ENCODE measurements around the gene RPAP2.
"Not testable (repeated sequence)": the region's sequence is repeated elsewhere in the genome, so short reads cannot be mapped to it uniquely, and the experiment has no call there.

Gene RPAP2

DNA sequence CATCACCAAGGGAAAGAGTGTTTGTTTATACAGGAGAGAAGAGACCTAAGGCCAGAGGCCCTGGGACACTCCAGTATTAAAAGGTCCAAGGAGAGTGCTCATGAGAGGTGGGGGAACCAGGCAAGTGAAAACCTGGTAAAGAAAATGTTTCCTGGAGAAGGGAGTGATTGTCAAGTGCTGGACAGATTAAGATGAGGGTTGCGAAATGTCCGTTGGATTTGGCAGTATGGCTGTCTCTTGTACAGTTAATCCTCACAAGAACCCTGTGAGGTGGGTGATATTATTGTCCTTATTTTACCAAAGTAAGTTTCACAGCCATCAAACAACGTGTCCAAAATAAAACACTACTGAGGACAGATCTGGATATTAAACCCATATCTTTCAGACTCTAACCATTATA is 44.2 kb downstream of the RPAP2 start:
- H3K4me3 Mint-ChIP-seq: no peak overlapping the region
- no peaks in the 10 kb centered on the region for H3K9me3 Mint-ChIP-seq
- DNase-seq (no peak), ATAC-seq (no peak)
- no peaks in the 10 kb centered on the region for H3K27me3 Mint-ChIP-seq
- peaks cover under 1% of the 10 kb centered on the region for H3K4me1 Mint-ChIP-seq
- peaks cover 31% of the 10 kb centered on the region for H3K36me3 Mint-ChIP-seq (ENCODE audit: low read depth)
- H3K27ac Mint-ChIP-seq: no peak overlapping the region

DNA sequence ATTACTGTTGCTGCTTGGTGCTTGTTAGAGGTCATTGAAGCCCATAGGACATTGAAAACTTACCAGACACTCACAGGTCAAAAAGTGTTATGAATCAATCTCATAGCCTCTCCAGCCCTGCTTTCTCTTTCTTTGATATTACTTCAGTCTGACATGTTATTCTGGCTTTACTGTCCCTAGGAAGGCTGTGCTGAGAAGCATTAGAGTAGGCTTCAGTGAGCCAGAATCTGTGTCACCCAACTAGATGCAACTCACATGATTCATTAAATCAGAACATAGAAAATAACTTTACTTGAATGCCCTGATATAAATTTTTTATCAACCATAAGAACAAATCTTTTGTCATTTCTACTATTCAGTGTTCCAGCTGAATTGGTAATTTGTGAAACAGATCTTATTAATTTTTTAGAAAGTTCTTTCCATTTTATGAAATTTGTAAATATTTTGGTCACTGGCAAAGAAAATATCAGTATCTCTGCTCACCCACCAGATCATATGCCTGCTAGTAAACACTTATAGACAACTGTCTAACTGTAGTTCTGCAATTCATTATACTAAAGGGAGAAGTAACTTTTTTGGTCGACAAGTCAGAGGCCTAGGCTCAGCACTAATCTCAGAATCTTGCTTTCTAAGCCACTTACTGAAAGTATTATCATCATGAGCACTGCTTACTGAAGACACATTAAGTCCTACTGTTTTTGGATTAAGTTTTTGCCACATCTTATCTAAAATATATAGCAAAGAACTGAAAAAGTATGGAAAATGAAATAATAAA is 48.2 kb downstream of the RPAP2 start:
- Mint-ChIP-seq H3K36me3 (ENCODE audit: low read depth) (peaks cover 44% of the 10 kb centered on the region), H3K4me1 (peaks cover 6% of the 10 kb centered on the region), H3K4me3 (no peak overlapping the region), H3K9me3 (no peaks in the 10 kb centered on the region), H3K27ac (no peak overlapping the region), H3K27me3 (no peaks in the 10 kb centered on the region)
- ATAC-seq (no peak), DNase-seq (no peak)

DNA sequence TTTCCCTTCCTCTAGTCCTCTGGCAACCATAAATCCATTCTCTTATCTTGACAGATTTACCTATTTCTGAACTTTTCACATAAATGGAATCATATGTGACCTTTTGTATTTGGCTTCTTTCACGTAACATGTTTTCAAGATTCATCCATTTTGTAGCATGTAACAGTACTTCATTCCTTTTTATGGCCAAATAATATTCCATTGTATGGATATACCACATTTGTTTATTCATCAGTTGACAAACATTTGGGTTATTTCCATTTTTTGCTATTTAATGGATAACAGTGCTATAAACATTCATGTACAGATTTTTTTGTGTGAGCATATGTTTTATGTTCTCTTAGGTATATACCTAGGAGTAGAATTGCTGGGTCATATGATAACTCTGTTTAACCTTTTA is 54.0 kb downstream of the RPAP2 start:
- Mint-ChIP-seq H3K27ac (no peak overlapping the region), H3K36me3 (ENCODE audit: low read depth) (peaks cover 52% of the 10 kb centered on the region)

DNA sequence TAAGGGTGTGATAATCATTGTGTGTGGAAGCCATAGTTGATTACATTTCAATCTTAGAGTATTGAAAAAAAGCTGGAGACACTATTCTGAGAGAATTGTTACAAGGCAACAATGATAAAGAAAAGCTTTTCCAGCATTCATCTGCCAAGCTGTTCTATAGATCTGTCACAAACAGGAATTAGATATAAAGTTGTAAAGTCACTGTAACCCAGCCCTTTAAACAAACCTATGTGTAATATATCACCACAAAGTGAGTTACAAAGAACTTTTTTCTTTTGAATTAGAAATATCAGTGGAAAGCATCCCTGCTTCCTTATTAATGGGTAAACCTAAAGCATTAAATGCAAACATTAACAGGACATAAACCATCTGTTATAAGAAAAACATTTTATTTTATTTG is 55.4 kb downstream of the RPAP2 start:
- Mint-ChIP-seq H3K4me3 (no peak overlapping the region), H3K27ac (no peak overlapping the region)

More for the DNA sequence above, 54.0 kb downstream of the RPAP2 start:
- Mint-ChIP-seq H3K9me3 (no peaks in the 10 kb centered on the region), H3K27me3 (no peaks in the 10 kb centered on the region), H3K4me3 (no peak overlapping the region), H3K4me1 (peaks cover 6% of the 10 kb centered on the region)
- DNase-seq: no peak
- ATAC-seq: no peak

DNA sequence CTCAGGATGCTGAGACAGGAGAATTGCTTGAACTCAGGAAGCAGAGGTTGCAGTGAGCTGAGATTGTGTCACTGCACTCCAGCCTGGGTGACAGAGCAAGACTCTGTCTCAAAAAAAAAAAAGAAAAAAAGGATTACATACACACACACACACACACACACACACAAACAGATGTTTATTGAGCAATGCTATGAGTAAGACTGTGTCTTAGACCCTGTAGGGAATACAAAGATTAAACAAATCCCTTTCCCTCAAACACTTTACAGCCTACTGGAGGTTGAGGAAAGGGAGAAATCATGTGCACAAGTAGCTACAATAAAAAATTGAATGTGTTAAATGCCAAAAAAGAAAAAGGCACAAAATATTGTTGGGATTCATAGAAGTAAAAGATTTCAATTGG is 58.1 kb downstream of the RPAP2 start:
- H3K4me3 Mint-ChIP-seq: no peak overlapping the region
- H3K27ac Mint-ChIP-seq: no peak overlapping the region
- no peak for DNase-seq
- H3K27me3 Mint-ChIP-seq: no peaks in the 10 kb centered on the region
- no peak for ATAC-seq
- no peaks in the 10 kb centered on the region for H3K9me3 Mint-ChIP-seq
- H3K36me3 Mint-ChIP-seq (ENCODE audit: low read depth): peaks cover 44% of the 10 kb centered on the region
- H3K4me1 Mint-ChIP-seq: peaks cover 4% of the 10 kb centered on the region

More for the DNA sequence above, 55.4 kb downstream of the RPAP2 start:
- no peaks in the 10 kb centered on the region for H3K4me1 Mint-ChIP-seq
- H3K36me3 Mint-ChIP-seq (ENCODE audit: low read depth): peaks cover 52% of the 10 kb centered on the region
- ATAC-seq (no peak), DNase-seq (no peak)
- H3K27me3 Mint-ChIP-seq: no peaks in the 10 kb centered on the region
- no peaks in the 10 kb centered on the region for H3K9me3 Mint-ChIP-seq

- not testable (repeated sequence) for H3K4me3 Mint-ChIP-seq, H3K27ac Mint-ChIP-seq, DNase-seq, H3K9me3 Mint-ChIP-seq, ATAC-seq, H3K27me3 Mint-ChIP-seq
- Mint-ChIP-seq H3K4me1 (peaks cover 12% of the 10 kb centered on the region), H3K36me3 (ENCODE audit: low read depth) (peaks cover 35% of the 10 kb centered on the region)
Measured at GRCh38 chr1:92359382-92359781, 60.5 kb downstream of the RPAP2 start.

DNA sequence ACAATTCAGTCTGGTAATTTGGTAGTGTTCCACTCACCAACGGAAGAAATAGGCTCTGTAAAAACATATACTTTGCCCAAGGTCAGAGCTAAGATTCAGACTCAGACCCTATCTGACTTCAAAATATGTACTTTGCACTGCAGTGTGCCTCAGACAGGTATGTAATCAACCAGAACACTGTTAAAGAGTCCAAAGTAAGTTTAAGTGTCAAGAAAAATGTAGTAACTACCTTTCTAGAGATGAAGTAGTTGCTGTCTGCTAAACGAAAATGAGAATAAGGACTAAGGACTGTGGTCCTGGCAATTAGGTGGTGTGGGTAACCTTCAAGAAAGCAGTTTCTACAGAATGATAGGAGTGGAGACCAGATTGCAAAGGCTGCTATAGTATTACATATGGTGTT is 61.1 kb downstream of the RPAP2 start:
- Mint-ChIP-seq H3K27ac (no peak overlapping the region), H3K36me3 (ENCODE audit: low read depth) (peaks cover 35% of the 10 kb centered on the region)

GRCh38 chr1:92362970-92363369 is 64.1 kb downstream of the RPAP2 start:
- Mint-ChIP-seq H3K36me3 (ENCODE audit: low read depth) (peaks cover 34% of the 10 kb centered on the region), H3K27me3 (no peaks in the 10 kb centered on the region)
- no peak for DNase-seq

More for the DNA sequence above, 61.1 kb downstream of the RPAP2 start:
- no peak overlapping the region for H3K4me3 Mint-ChIP-seq
- peaks cover 18% of the 10 kb centered on the region for H3K4me1 Mint-ChIP-seq
- H3K9me3 Mint-ChIP-seq: no peaks in the 10 kb centered on the region
- no peak for ATAC-seq
- H3K27me3 Mint-ChIP-seq: no peaks in the 10 kb centered on the region
- DNase-seq: no peak

DNA sequence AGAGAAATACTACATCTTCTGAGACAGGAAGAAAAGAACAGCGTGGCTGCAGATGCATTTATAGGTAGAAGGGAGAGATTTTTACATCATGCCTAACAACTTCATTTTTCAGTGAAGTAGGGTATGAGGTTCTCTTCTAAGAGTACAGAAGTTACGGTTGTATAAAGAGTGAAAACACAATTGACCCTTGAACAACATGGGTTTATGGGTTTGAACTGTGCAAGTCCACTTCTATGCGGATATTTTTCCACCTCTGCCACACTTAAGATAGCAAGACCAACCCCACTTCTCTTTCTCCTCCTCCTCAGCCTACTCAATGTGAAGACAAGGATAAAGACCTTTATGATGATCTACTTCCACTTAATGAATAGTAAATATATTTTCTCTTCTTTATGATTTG is 64.5 kb downstream of the RPAP2 start:
- ATAC-seq: no peak
- Mint-ChIP-seq H3K27ac (no peak overlapping the region), H3K27me3 (no peaks in the 10 kb centered on the region), H3K4me3 (no peak overlapping the region), H3K4me1 (peaks cover 50% of the 10 kb centered on the region), H3K36me3 (ENCODE audit: low read depth) (peaks cover 31% of the 10 kb centered on the region), H3K9me3 (no peaks in the 10 kb centered on the region)
- no peak for DNase-seq

More at GRCh38 chr1:92362970-92363369, 64.1 kb downstream of the RPAP2 start:
- no peak overlapping the region for H3K4me3 Mint-ChIP-seq
- no peak for ATAC-seq
- H3K9me3 Mint-ChIP-seq: no peaks in the 10 kb centered on the region
- no peak overlapping the region for H3K27ac Mint-ChIP-seq
- H3K4me1 Mint-ChIP-seq: peaks cover 47% of the 10 kb centered on the region

GRCh38 chr1:92365378-92366039 is 66.7 kb downstream of the RPAP2 start:
- H3K4me3 Mint-ChIP-seq: peak overlapping the region; percentile 33
- peaks cover 53% of the 10 kb centered on the region for H3K4me1 Mint-ChIP-seq
- H3K27me3 Mint-ChIP-seq: no peaks in the 10 kb centered on the region
- DNase-seq: no peak
- ATAC-seq: peak; percentile 93
- peak overlapping the region; percentile 85 for H3K27ac Mint-ChIP-seq
- no peaks in the 10 kb centered on the region for H3K9me3 Mint-ChIP-seq
- peaks cover 36% of the 10 kb centered on the region for H3K36me3 Mint-ChIP-seq (ENCODE audit: low read depth)

DNA sequence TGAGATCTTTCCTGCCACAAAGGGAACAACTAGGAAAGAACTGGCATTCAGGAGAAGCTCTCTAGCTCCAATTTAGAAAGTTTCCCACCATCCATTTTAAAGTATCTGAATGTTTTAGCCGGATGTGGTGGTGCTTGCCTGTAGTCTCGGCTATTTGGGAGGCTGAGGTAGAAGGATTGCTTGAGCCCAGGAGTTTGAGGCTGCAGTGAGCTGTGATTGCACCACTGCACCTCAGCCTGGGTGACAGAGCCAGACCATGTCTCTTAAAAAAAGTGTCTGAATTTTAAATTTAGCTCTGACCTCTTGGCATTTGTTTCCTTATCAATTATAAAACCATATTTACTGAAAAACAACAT is 67.2 kb downstream of the RPAP2 start:
- DNase-seq (no peak), ATAC-seq (no peak)
- Mint-ChIP-seq H3K27ac (peak overlapping the region; percentile 85), H3K9me3 (no peaks in the 10 kb centered on the region), H3K4me3 (peak overlapping the region; percentile 33), H3K36me3 (ENCODE audit: low read depth) (peaks cover 37% of the 10 kb centered on the region), H3K4me1 (peaks cover 52% of the 10 kb centered on the region), H3K27me3 (no peaks in the 10 kb centered on the region)

GRCh38 chr1:92367496-92367895 is 68.6 kb downstream of the RPAP2 start:
- peaks cover 41% of the 10 kb centered on the region for H3K36me3 Mint-ChIP-seq (ENCODE audit: low read depth)

DNA sequence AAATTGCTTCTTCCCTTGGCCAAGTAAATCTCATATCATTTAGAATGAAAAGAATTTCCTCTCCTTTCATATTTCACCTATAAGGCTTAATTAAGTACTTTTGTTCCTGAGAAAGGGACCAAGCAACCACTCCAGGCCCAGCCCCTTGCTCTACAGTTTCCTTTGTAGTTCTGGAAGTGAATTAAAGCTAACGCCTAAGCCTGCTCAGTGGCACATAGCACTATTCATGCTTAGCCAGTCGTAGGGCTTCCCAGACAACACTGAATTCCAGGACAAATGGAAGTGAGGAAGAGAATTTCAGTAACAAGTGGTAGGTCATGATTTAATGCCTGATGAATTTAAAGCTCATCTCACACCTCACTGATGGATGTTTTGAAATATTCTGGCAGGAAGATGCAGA is 73.3 kb downstream of the RPAP2 start:
- Mint-ChIP-seq H3K9me3 (no peaks in the 10 kb centered on the region), H3K27ac (no peak overlapping the region), H3K4me1 (peaks cover 17% of the 10 kb centered on the region), H3K36me3 (ENCODE audit: low read depth) (peaks cover 32% of the 10 kb centered on the region), H3K27me3 (no peaks in the 10 kb centered on the region), H3K4me3 (no peak overlapping the region)
- no peak for DNase-seq
- no peak for ATAC-seq

More at GRCh38 chr1:92367496-92367895, 68.6 kb downstream of the RPAP2 start:
- peak; percentile 66 for ATAC-seq
- H3K9me3 Mint-ChIP-seq: no peaks in the 10 kb centered on the region
- H3K27ac Mint-ChIP-seq: peak overlapping the region; percentile 58
- peaks cover 49% of the 10 kb centered on the region for H3K4me1 Mint-ChIP-seq
- no peaks in the 10 kb centered on the region for H3K27me3 Mint-ChIP-seq
- H3K4me3 Mint-ChIP-seq: no peak overlapping the region
- no peak for DNase-seq

DNA sequence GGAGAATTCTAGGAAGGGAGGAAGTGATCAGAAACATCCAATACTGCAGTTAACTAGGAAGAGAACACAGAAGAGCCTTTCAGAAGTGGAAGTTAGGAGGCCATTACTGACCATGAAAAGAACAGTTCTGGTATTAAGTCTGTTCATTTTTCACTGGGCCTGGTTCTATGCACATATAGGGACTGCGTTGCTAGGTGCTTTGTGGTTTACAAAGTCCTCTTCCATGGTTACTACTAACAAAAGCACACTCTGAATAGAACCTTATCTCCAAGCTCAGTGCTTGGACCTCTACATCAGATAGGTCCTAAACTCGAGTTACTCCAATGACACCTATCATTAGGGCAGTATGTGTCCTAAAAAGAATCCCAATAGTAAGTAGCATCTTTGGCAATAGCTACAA is 75.4 kb downstream of the RPAP2 start:
- ATAC-seq: no peak
- Mint-ChIP-seq H3K27ac (no peak overlapping the region), H3K4me1 (peaks cover 4% of the 10 kb centered on the region), H3K4me3 (no peak overlapping the region), H3K36me3 (ENCODE audit: low read depth) (peaks cover 26% of the 10 kb centered on the region), H3K9me3 (no peaks in the 10 kb centered on the region), H3K27me3 (no peaks in the 10 kb centered on the region)
- DNase-seq: no peak

DNA sequence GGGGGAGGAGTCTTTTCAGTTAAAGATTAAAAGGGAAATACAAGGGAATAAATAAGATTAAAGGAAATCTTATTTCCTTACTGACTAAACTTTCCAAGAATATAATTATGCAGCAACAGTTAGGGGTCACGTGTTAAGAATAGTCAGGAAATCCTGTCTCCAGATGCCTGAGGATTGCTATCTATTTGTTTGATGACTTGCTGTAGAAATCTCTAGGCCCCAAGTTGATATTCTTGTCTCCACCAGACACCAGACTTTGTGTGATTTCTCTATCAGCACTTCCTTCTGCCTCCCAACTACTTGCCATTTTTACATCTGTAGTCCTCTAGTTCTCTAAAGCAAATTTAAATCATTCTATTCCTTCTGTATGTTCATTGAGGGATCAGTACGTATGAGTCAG is 77.5 kb downstream of the RPAP2 start:
- ATAC-seq (no peak), DNase-seq (no peak)
- peaks cover 4% of the 10 kb centered on the region for H3K4me1 Mint-ChIP-seq
- H3K27ac Mint-ChIP-seq: no peak overlapping the region
- no peak overlapping the region for H3K4me3 Mint-ChIP-seq
- H3K27me3 Mint-ChIP-seq: no peaks in the 10 kb centered on the region
- H3K9me3 Mint-ChIP-seq: peaks cover 5% of the 10 kb centered on the region
- H3K36me3 Mint-ChIP-seq (ENCODE audit: low read depth): peaks cover 26% of the 10 kb centered on the region

Data from activated naive CD8-positive, alpha-beta T cell treated with anti-CD3 and anti-CD28 coated beads, Interleukin-2, amount 50 U/mL, for 24 hours (primary cell).